Measurements from ENCODE around the gene MCTP2. TPM values are rescaled to one million over a fixed set of nuclear protein-coding genes. Genes with fewer than 3 reads are reported as not detected.

The MCTP2 gene
- 2.6 and 10.1 TPM in 2 replicates for total RNA-seq (2014; rRNA removed; shearing (Covaris generic); ENCODE audit: low replicate concordance)

GRCh38 chr15:94230883-94231722, at the start of gene MCTP2:
MCTP2 (plus strand) TSS chr15:94231561; CDS start chr15:94298266, 66,705 bp downstream.
- Histone ChIP-seq H3K27me3 (no peaks in the 10 kb centered on the region), H3K9me3 (no peaks in the 10 kb centered on the region), H3K4me3 (peak within 1 kb of the TSS; percentile 63), H3K36me3 (no peaks in the 10 kb centered on the region)
- DNase-seq, result peak; percentile 89

GRCh38 chr15:94182883-94183282, 48.5 kb upstream of the MCTP2 start:
- no peak for DNase-seq
- H3K4me3 ChIP-seq, result no peak overlapping the region

GRCh38 chr15:94185547-94186236, 45.7 kb upstream of the MCTP2 start:
- H3K36me3 ChIP-seq, result no peaks in the 10 kb centered on the region
- H3K27me3 ChIP-seq, result no peaks in the 10 kb centered on the region
- H3K4me3 ChIP-seq, result no peak overlapping the region
- DNase-seq, result no peak
- H3K9me3 ChIP-seq, result no peaks in the 10 kb centered on the region

More at GRCh38 chr15:94182883-94183282, 48.5 kb upstream of the MCTP2 start:
- Histone ChIP-seq H3K27me3 (no peaks in the 10 kb centered on the region), H3K9me3 (no peaks in the 10 kb centered on the region), H3K36me3 (no peaks in the 10 kb centered on the region)

GRCh38 chr15:94186770-94187331, 44.5 kb upstream of the MCTP2 start:
- Histone ChIP-seq H3K36me3 (no peaks in the 10 kb centered on the region), H3K9me3 (no peaks in the 10 kb centered on the region), H3K4me3 (no peak overlapping the region), H3K27me3 (no peaks in the 10 kb centered on the region)
- no peak for DNase-seq

- Histone ChIP-seq H3K36me3 (no peaks in the 10 kb centered on the region), H3K27me3 (no peaks in the 10 kb centered on the region), H3K4me3 (no peak overlapping the region), H3K9me3 (no peaks in the 10 kb centered on the region)
- DNase-seq, result no peak
Measured at GRCh38 chr15:94193906-94194305, 37.5 kb upstream of the MCTP2 start.

- no peak for DNase-seq
- Histone ChIP-seq H3K27me3 (no peaks in the 10 kb centered on the region), H3K4me3 (no peak overlapping the region), H3K9me3 (no peaks in the 10 kb centered on the region), H3K36me3 (no peaks in the 10 kb centered on the region)
Measured at GRCh38 chr15:94196531-94196930, 34.8 kb upstream of the MCTP2 start.

- no peak for DNase-seq
- H3K27me3 ChIP-seq, result no peaks in the 10 kb centered on the region
- H3K9me3 ChIP-seq, result no peaks in the 10 kb centered on the region
- H3K4me3 ChIP-seq, result no peak overlapping the region
- no peaks in the 10 kb centered on the region for H3K36me3 ChIP-seq
Measured at GRCh38 chr15:94198633-94199032, 32.7 kb upstream of the MCTP2 start.

- H3K9me3 ChIP-seq, result no peaks in the 10 kb centered on the region
- H3K4me3 ChIP-seq, result no peak overlapping the region
- H3K27me3 ChIP-seq, result no peaks in the 10 kb centered on the region
- no peaks in the 10 kb centered on the region for H3K36me3 ChIP-seq
- no peak for DNase-seq
Measured at GRCh38 chr15:94199725-94200124, 31.6 kb upstream of the MCTP2 start.

GRCh38 chr15:94203306-94203705, 28.1 kb upstream of the MCTP2 start:
- H3K9me3 ChIP-seq, result no peaks in the 10 kb centered on the region
- no peaks in the 10 kb centered on the region for H3K36me3 ChIP-seq
- H3K27me3 ChIP-seq, result no peaks in the 10 kb centered on the region
- no peak for DNase-seq
- H3K4me3 ChIP-seq, result no peak overlapping the region

- H3K9me3 ChIP-seq, result no peaks in the 10 kb centered on the region
- peak; percentile 60 for DNase-seq
- H3K4me3 ChIP-seq, result peak overlapping the region; percentile 27
- H3K36me3 ChIP-seq, result no peaks in the 10 kb centered on the region
- no peaks in the 10 kb centered on the region for H3K27me3 ChIP-seq
Measured at GRCh38 chr15:94205366-94205765, 26.0 kb upstream of the MCTP2 start.

GRCh38 chr15:94206463-94207167, 24.7 kb upstream of the MCTP2 start:
- Histone ChIP-seq H3K27me3 (no peaks in the 10 kb centered on the region), H3K36me3 (no peaks in the 10 kb centered on the region)
- DNase-seq, result peak; percentile 47

GRCh38 chr15:94212291-94212690, 19.1 kb upstream of the MCTP2 start:
- DNase-seq, result no peak
- H3K27me3 ChIP-seq, result peaks cover 2% of the 10 kb centered on the region; the same call in 1 of the 2 replicates
- H3K36me3 ChIP-seq, result no peaks in the 10 kb centered on the region
- peaks cover 3% of the 10 kb centered on the region; the same call in 1 of the 2 replicates for H3K9me3 ChIP-seq
- no peak overlapping the region for H3K4me3 ChIP-seq

More at GRCh38 chr15:94206463-94207167, 24.7 kb upstream of the MCTP2 start:
- no peak overlapping the region for H3K4me3 ChIP-seq
- no peaks in the 10 kb centered on the region for H3K9me3 ChIP-seq

GRCh38 chr15:94225616-94226015, 5.7 kb upstream of the MCTP2 start:
- Histone ChIP-seq H3K9me3 (no peaks in the 10 kb centered on the region), H3K4me3 (no peak overlapping the region), H3K36me3 (no peaks in the 10 kb centered on the region), H3K27me3 (no peaks in the 10 kb centered on the region; the same call in none of the 2 replicates)
- DNase-seq, result no peak

GRCh38 chr15:94228611-94229010, 2.8 kb upstream of the MCTP2 start:
- Histone ChIP-seq H3K4me3 (no peak overlapping the region), H3K9me3 (no peaks in the 10 kb centered on the region), H3K27me3 (no peaks in the 10 kb centered on the region), H3K36me3 (no peaks in the 10 kb centered on the region)
- no peak for DNase-seq

- Histone ChIP-seq H3K36me3 (no peaks in the 10 kb centered on the region), H3K4me3 (peak overlapping the region; percentile 63), H3K27me3 (no peaks in the 10 kb centered on the region), H3K9me3 (no peaks in the 10 kb centered on the region)
- no peak for DNase-seq
Measured at GRCh38 chr15:94229591-94230369, 1.6 kb upstream of the MCTP2 start.

GRCh38 chr15:94230431-94230882, 904 bp upstream of the MCTP2 start:
- DNase-seq, result no peak

More at GRCh38 chr15:94230431-94230882, 904 bp upstream of the MCTP2 start:
- Histone ChIP-seq H3K9me3 (no peaks in the 10 kb centered on the region), H3K36me3 (no peaks in the 10 kb centered on the region), H3K27me3 (no peaks in the 10 kb centered on the region), H3K4me3 (peak overlapping the region; percentile 63)
